A673 (cell line): Measurements from ENCODE around the gene BAIAP2. TPM values are rescaled to one million over a fixed set of nuclear protein-coding genes. Genes with fewer than 3 reads are reported as not detected.

Experiments used
- BruUV-seq: library from RNA; stranded (reverse); fragments of 400-500 nt; replicated peaks from 2 replicates; lab custom pipeline; 2021; lab: Mats Ljungman, UMichigan
- CTCF ChIA-PET: fragments of 300-600 bp; sonication (Branson Sonifier 250); formaldehyde crosslinking; loops from one replicate; lab custom pipeline; 2022; ENCODE audit warnings: antibody characterized with exemption; lab: Charles Lee
- POLR2A ChIA-PET: fragments of 300-600 bp; sonication (Branson Sonifier 250); formaldehyde crosslinking; loops from one replicate; lab custom pipeline; 2022; ENCODE audit warnings: antibody characterized with exemption; ENCODE audit not compliant: low non-redundant PET; lab: Charles Lee
- DNase-seq: peaks from one replicate; pipeline ENCODE4 v3.0.0-alpha.2; 2015; ENCODE audit warnings: low spot score
- H3K27ac ChIP-seq: fragments of 200-600 bp; sonication (generic); 2 replicates; pipeline ENCODE4 v1.5.1; 2016; ENCODE audit warnings: mixed run types, low read depth, mild to moderate bottlenecking, mixed read lengths, antibody characterized with exemption, low read length; ENCODE audit not compliant: poor library complexity, severe bottlenecking
- H3K27me3 ChIP-seq: fragments of 200-600 bp; sonication (generic); replicated peaks from 2 replicates; pipeline ENCODE4 v1.6.1; 2017; ENCODE audit warnings: mixed run types, low read depth, mild to moderate bottlenecking, mixed read lengths, antibody characterized with exemption, low read length; ENCODE audit not compliant: insufficient read depth, poor library complexity
- H3K36me3 ChIP-seq: fragments of 200-600 bp; sonication (generic); 2 replicates; pipeline ENCODE4 v1.6.1; 2016; ENCODE audit warnings: mixed run types, mild to moderate bottlenecking, mixed read lengths, antibody characterized with exemption, low read length; ENCODE audit not compliant: insufficient read depth, poor library complexity, severe bottlenecking
- H3K4me1 ChIP-seq: fragments of 200-600 bp; sonication (generic); 2 replicates; pipeline ENCODE4 v1.6.1; 2017; ENCODE audit warnings: mixed run types, mild to moderate bottlenecking, mixed read lengths, antibody characterized with exemption, low read length; ENCODE audit not compliant: insufficient read depth, poor library complexity, severe bottlenecking
- H3K4me3 ChIP-seq: fragments of 200-600 bp; sonication (generic); 2 replicates; pipeline ENCODE4 v1.5.1; 2016; ENCODE audit warnings: low read depth, mixed run types, mild to moderate bottlenecking, mixed read lengths, low read length; ENCODE audit not compliant: poor library complexity, severe bottlenecking
- H3K9me3 ChIP-seq: fragments of 200-600 bp; sonication (generic); 2 replicates; pipeline ENCODE4 v1.6.1; 2016; ENCODE audit warnings: mixed run types, low read depth, mild to moderate bottlenecking, mixed read lengths, antibody characterized with exemption, low read length; ENCODE audit not compliant: poor library complexity, severe bottlenecking
- EZH2 ChIP-seq: fragments of 200-600 bp; sonication (generic); IDR thresholded peaks from 2 replicates; pipeline ENCODE4 v1.6.1; 2017; ENCODE audit warnings: borderline replicate concordance, low read depth, mild to moderate bottlenecking, mixed read lengths, antibody characterized with exemption, low read length; ENCODE audit not compliant: poor library complexity, severe bottlenecking
- intact Hi-C: fragments of 100-400 bp; cut with micrococcal nuclease; formaldehyde crosslinking; loops from one replicate; pipeline ENCODE4 v1.10.0; 2022; ENCODE audit not compliant: unreplicated experiment
- total RNA-seq: library from RNA; stranded (reverse); gene quantifications from 2 replicates; pipeline ENCODE4 v1.2.3, GENCODE V29; 2021
- TF ChIP-seq, protein P1 (sequence below): fragments of 300-800, 200-600 bp; sonication (generic); conservative IDR thresholded peaks from 2 replicates; pipeline ENCODE4 v1.5.1; 2017; ENCODE audit warnings: low read depth, mild to moderate bottlenecking, antibody characterized with exemption, low read length, moderate library complexity, mixed read lengths

The BAIAP2 gene
- total RNA-seq, 1 experiment from 2014 or later: 51.6 TPM

DNA sequence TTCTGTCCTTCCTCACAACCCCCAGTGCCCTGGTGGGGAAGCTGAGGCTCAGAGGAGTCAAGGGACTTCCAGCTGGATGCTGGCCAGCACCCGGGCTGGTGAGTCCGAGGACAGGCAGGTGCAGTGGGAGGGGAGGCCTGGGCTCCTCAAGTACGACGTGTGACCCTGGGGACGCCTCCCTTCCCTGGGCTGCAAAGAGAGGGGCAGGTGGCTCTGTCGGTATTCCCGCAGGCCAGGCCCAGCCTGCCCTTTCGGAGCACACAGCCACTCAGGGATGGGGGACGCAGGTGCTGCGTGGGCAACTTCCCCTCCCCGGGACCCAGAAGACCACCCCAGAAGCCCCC is 97.2 kb downstream of the BAIAP2 start:
- ChIA-PET CTCF (interaction anchor here (1.0 kb wide), 1 partner anchor 10 kb away, joined by 3 read pairs; no protein-coding TSS in a partner anchor), POLR2A (no interaction called here)

DNA sequence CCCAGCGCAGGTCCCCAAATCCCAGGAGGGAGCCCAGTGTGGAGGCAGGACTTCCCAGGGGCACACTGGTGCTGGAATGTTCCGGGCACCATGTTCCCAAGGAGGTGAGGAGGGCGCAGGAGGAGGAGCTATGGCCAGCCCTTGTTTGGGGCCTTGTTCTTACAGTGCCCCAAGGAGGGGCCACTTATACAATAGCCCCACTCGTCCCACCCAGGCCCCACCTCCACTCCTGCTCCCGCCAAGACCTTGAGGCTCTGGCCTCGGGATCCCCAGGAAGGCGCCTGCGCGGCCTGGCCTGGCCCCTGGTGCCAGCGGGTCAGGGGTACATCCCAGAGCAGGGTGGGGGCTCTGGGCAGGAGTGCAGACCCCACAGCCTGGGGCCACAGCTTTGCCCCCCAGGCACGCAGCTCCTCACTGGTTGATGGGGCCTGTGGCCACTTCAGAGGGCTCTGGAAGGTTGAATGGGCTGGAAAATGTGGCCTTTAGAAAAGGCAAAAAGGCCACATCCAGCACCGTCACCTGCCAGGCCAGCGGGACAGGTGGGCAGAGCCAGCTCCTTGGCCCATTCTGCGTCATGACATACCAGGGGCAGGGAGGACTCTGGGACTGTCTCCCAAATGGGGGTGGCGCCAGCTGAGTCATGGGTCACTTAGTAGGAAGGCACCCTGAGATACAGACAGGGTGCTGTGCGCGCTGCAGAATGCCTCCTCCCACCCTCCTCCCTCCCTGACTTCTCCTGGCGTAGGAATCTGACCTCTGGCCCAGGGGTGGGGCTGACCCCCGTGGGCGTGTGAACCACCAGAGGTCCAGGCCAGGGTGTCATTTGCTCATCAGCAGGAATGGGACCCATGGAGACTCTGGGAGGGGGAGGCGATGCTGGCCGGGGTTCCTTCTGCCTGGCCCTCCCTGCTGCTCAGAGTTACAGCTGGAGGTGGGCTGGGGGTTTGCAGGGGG is 98.1 kb downstream of the BAIAP2 start:
- ChIA-PET POLR2A (no interaction called here), CTCF (interaction anchor here (1.0 kb wide), 1 partner anchor 9 kb away, joined by 3 read pairs; no protein-coding TSS in a partner anchor)
- no peaks in the 10 kb centered on the region for H3K27me3 ChIP-seq
- intact Hi-C loops: no loop called here
- DNase-seq: no peak
- H3K36me3 ChIP-seq: no peaks in the 10 kb centered on the region
- no peaks in the 10 kb centered on the region for H3K9me3 ChIP-seq
- TF ChIP-seq EZH2: no peak
- TF ChIP-seq, protein P1, sequence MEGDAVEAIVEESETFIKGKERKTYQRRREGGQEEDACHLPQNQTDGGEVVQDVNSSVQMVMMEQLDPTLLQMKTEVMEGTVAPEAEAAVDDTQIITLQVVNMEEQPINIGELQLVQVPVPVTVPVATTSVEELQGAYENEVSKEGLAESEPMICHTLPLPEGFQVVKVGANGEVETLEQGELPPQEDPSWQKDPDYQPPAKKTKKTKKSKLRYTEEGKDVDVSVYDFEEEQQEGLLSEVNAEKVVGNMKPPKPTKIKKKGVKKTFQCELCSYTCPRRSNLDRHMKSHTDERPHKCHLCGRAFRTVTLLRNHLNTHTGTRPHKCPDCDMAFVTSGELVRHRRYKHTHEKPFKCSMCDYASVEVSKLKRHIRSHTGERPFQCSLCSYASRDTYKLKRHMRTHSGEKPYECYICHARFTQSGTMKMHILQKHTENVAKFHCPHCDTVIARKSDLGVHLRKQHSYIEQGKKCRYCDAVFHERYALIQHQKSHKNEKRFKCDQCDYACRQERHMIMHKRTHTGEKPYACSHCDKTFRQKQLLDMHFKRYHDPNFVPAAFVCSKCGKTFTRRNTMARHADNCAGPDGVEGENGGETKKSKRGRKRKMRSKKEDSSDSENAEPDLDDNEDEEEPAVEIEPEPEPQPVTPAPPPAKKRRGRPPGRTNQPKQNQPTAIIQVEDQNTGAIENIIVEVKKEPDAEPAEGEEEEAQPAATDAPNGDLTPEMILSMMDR: no peak
- H3K27ac ChIP-seq: no peak overlapping the region
- H3K4me3 ChIP-seq: no peak overlapping the region
- no peaks in the 10 kb centered on the region for H3K4me1 ChIP-seq
- BruUV-seq: no TSS peak

More for the DNA sequence above, 97.2 kb downstream of the BAIAP2 start:
- intact Hi-C loops: no loop called here
- no peak overlapping the region for H3K4me3 ChIP-seq
- H3K36me3 ChIP-seq: no peaks in the 10 kb centered on the region
- H3K9me3 ChIP-seq: no peaks in the 10 kb centered on the region
- DNase-seq: no peak
- H3K27me3 ChIP-seq: no peaks in the 10 kb centered on the region
- no TSS peak for BruUV-seq
- no peak overlapping the region for H3K27ac ChIP-seq
- TF ChIP-seq, protein P1: no peak
- no peak for TF ChIP-seq EZH2
- H3K4me1 ChIP-seq: no peaks in the 10 kb centered on the region

DNA sequence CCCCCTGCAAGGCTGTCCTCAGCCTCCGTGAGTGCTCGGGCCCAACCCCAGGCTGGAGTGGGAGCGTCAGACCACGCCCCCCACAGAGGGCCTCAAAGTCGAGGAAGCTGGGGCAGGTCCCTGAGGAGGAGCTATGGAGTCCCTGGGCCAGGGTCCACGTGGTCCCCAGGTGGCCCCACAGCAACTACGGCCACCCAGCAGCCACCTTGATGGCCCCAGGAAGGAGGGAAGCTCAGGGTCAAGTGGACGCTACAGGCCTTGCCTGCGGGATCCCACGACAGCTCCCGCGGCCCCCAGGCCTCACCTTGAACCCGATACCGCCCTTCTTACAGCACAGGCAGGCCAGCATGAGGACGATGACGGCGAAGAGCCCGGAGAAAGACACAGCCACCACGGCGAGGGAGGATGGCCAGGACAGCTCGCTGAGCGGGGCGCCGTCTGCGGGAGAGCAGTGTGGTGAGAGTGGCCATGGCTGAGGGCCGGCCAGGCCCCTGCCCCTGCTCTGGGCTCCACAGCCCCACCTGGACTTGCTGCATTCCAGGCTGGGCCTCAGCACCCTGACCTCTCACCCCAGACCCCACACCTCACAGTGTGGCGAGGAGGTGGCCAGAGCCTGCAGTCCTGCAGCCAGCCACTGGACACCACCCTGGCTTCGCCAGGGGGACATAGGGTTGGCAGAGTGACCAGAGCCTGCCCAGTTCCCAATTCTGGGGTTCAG is 99.3 kb downstream of the BAIAP2 start:
- CTCF ChIA-PET: no interaction called here
- intact Hi-C loops: no loop called here
- no peaks in the 10 kb centered on the region for H3K9me3 ChIP-seq

More for the DNA sequence above, 99.3 kb downstream of the BAIAP2 start:
- no peaks in the 10 kb centered on the region for H3K4me1 ChIP-seq
- no peak overlapping the region for H3K4me3 ChIP-seq
- POLR2A ChIA-PET: no interaction called here
- no peaks in the 10 kb centered on the region for H3K27me3 ChIP-seq
- no TSS peak for BruUV-seq
- H3K27ac ChIP-seq: no peak overlapping the region
- H3K36me3 ChIP-seq: no peaks in the 10 kb centered on the region
- no peak for DNase-seq
- TF ChIP-seq, protein P1: no peak
- TF ChIP-seq EZH2: no peak
